GM12801 (cell line): Measurements from ENCODE around the gene ATG7.

Source experiments
- CTCF ChIP-seq: IDR thresholded peaks from one replicate; pipeline ENCODE4 v1.5.1; 2011; ENCODE audit warnings: control low read depth; ENCODE audit not compliant: insufficient read length; ENCODE audit errors: extremely low read depth

The ATG7 gene

GRCh38 chr3:11364181-11364580, 92.0 kb downstream of the ATG7 start:
- TF ChIP-seq CTCF = no peak

- TF ChIP-seq CTCF = no peak
Observed at GRCh38 chr3:11367143-11367693, 95.0 kb downstream of the ATG7 start.

- TF ChIP-seq CTCF = no peak
Observed at GRCh38 chr3:11370191-11370590, 98.0 kb downstream of the ATG7 start.

- no peak for TF ChIP-seq CTCF
Observed at GRCh38 chr3:11370966-11371365, 98.8 kb downstream of the ATG7 start.

- no peak for TF ChIP-seq CTCF
Observed at GRCh38 chr3:11371747-11372146, 99.5 kb downstream of the ATG7 start.

GRCh38 chr3:11373235-11373634, 101.0 kb downstream of the ATG7 start:
- TF ChIP-seq CTCF = no peak

- TF ChIP-seq CTCF = no peak
Observed at GRCh38 chr3:11373654-11374053, 101.5 kb downstream of the ATG7 start.
